ENCODE measurements around the gene POLD4. TPM values are rescaled to one million over a fixed set of nuclear protein-coding genes. Genes with fewer than 3 reads are reported as not detected.
"Not testable (repeated sequence)": the region's sequence is repeated elsewhere in the genome, so short reads cannot be mapped to it uniquely, and the experiment has no call there.

POLD4 gene
- total RNA-seq, 1 donor = 59.4 TPM

- H3K4me3 ChIP-seq (ENCODE audit: insufficient read depth, low read length) = no peak overlapping the region
- H3K4me2 ChIP-seq (ENCODE audit: insufficient read depth, low read length) = no peak overlapping the region
- TF ChIP-seq CTCF (IDR thresholded peaks at IDR 0.05; ENCODE audit: extremely low read depth, low read depth, low read length) = no peak
- H3K27ac ChIP-seq (ENCODE audit: low read depth, low read length) = no peak overlapping the region
- no peaks in the 10 kb centered on the region for H3K27me3 ChIP-seq (ENCODE audit: insufficient read depth, low read length)
- peaks cover 2% of the 10 kb centered on the region for H3K36me3 ChIP-seq (ENCODE audit: insufficient read depth, low read length)
- H2AFZ ChIP-seq (ENCODE audit: low read length) = no peak overlapping the region
- peaks cover 7% of the 10 kb centered on the region for H3K4me1 ChIP-seq (ENCODE audit: insufficient read depth, low read length)
- no peak for DNase-seq (ENCODE audit: insufficient read length, low spot score, missing footprints)
- H3K9me3 ChIP-seq (ENCODE audit: low read depth, low read length) = no peaks in the 10 kb centered on the region
- H3K79me2 ChIP-seq (ENCODE audit: insufficient read depth, low read length) = no peaks in the 10 kb centered on the region
- H4K20me1 ChIP-seq (ENCODE audit: insufficient read depth, low read length) = no peaks in the 10 kb centered on the region
Measured at GRCh38 chr11:67320011-67320410, 33.3 kb downstream of the POLD4 start.

- not testable (repeated sequence) for H2AFZ ChIP-seq (ENCODE audit: low read length); H4K20me1 ChIP-seq (ENCODE audit: insufficient read depth, low read length); DNase-seq (ENCODE audit: insufficient read length, low spot score, missing footprints); H3K79me2 ChIP-seq (ENCODE audit: insufficient read depth, low read length); H3K4me3 ChIP-seq (ENCODE audit: insufficient read depth, low read length); H3K27ac ChIP-seq (ENCODE audit: low read depth, low read length); H3K36me3 ChIP-seq (ENCODE audit: insufficient read depth, low read length); H3K9me3 ChIP-seq (ENCODE audit: low read depth, low read length); H3K4me1 ChIP-seq (ENCODE audit: insufficient read depth, low read length); H3K27me3 ChIP-seq (ENCODE audit: insufficient read depth, low read length)
- H3K4me2 ChIP-seq (ENCODE audit: insufficient read depth, low read length) = peak overlapping the region; percentile 90
Measured at GRCh38 chr11:67318876-67319275, 34.5 kb downstream of the POLD4 start.

DNA sequence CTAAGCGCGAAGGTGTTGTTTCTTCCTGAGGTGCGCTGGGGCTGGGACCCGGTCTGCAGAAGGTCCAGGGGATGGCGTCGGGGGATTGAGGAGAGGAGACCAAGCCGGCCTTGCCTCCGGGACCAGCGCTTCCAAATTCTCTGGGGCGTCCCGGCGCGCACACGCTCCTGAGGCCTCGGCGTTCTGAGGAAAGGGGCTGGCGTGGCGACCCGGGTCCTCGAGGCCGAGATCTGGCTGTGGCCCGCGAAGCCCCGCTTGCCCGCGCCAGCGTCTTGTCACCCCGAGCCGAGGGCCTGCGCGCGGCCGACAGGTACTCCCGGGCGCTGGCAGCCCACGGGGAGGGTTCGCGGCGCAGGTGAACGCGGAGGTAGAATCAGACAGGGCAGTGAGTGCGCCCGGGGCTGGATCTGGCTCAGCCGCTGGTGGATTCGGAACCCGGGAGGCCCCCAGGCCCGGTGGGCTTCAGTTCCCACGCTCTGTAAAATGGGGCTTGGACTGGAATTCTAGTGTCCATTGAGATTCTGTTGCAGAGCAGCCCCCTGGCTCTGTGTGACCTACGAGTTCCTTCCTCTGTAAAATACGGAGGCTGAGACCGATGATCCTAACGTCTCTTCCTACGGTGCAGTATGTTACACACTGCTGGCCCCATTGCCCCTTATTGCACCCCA, 35.3 kb downstream of the POLD4 start:
- Histone ChIP-seq H3K27me3 (ENCODE audit: insufficient read depth, low read length) (no peaks in the 10 kb centered on the region), H3K27ac (ENCODE audit: low read depth, low read length) (peak overlapping the region; percentile 67), H4K20me1 (ENCODE audit: insufficient read depth, low read length) (no peaks in the 10 kb centered on the region), H3K4me3 (ENCODE audit: insufficient read depth, low read length) (peak overlapping the region; percentile 84), H3K79me2 (ENCODE audit: insufficient read depth, low read length) (no peaks in the 10 kb centered on the region), H2AFZ (ENCODE audit: low read length) (peak overlapping the region; percentile 98), H3K36me3 (ENCODE audit: insufficient read depth, low read length) (peaks cover 2% of the 10 kb centered on the region), H3K4me2 (ENCODE audit: insufficient read depth, low read length) (peak overlapping the region; percentile 90), H3K4me1 (ENCODE audit: insufficient read depth, low read length) (peaks cover 7% of the 10 kb centered on the region), H3K9me3 (ENCODE audit: low read depth, low read length) (no peaks in the 10 kb centered on the region)
- peak; percentile 80 for DNase-seq (ENCODE audit: insufficient read length, low spot score, missing footprints)
- no peak for TF ChIP-seq CTCF (IDR thresholded peaks at IDR 0.05; ENCODE audit: extremely low read depth, low read depth, low read length)

GRCh38 chr11:67317205-67317887, 36.0 kb downstream of the POLD4 start:
- peak overlapping the region; percentile 67 for H3K27ac ChIP-seq (ENCODE audit: low read depth, low read length)
- no peaks in the 10 kb centered on the region for H3K79me2 ChIP-seq (ENCODE audit: insufficient read depth, low read length)
- peak overlapping the region; percentile 84 for H3K4me3 ChIP-seq (ENCODE audit: insufficient read depth, low read length)
- peak; percentile 85 for TF ChIP-seq CTCF (IDR thresholded peaks at IDR 0.05; ENCODE audit: extremely low read depth, low read depth, low read length)
- H3K36me3 ChIP-seq (ENCODE audit: insufficient read depth, low read length) = no peaks in the 10 kb centered on the region
- H4K20me1 ChIP-seq (ENCODE audit: insufficient read depth, low read length) = no peaks in the 10 kb centered on the region
- H3K27me3 ChIP-seq (ENCODE audit: insufficient read depth, low read length) = no peaks in the 10 kb centered on the region
- no peaks in the 10 kb centered on the region for H3K9me3 ChIP-seq (ENCODE audit: low read depth, low read length)
- peak overlapping the region; percentile 98 for H2AFZ ChIP-seq (ENCODE audit: low read length)
- H3K4me1 ChIP-seq (ENCODE audit: insufficient read depth, low read length) = peaks cover 7% of the 10 kb centered on the region
- peak; percentile 99 for DNase-seq (ENCODE audit: insufficient read length, low spot score, missing footprints)
- peak overlapping the region; percentile 90 for H3K4me2 ChIP-seq (ENCODE audit: insufficient read depth, low read length)
